B cell (primary cell): ENCODE measurements around the gene GPATCH8.

Experiments used
- EZH2 ChIP-seq: IDR thresholded peaks from 2 replicates; pipeline ENCODE4 v1.6.1; 2012; ENCODE audit warnings: borderline replicate concordance, low read depth, mild to moderate bottlenecking, moderate library complexity, low read length; ENCODE audit not compliant: insufficient read depth, poor library complexity, severe bottlenecking
- TF ChIP-seq, protein P1 (sequence below): fragments of 200-600 bp; IDR thresholded peaks from one replicate; pipeline ENCODE4 v1.8.0; 2022; ENCODE audit warnings: antibody characterized with exemption, mild to moderate bottlenecking

GRCh38 chr17:44522883-44523671, 19.9 kb upstream of the GPATCH8 start:
- TF ChIP-seq, protein P1, sequence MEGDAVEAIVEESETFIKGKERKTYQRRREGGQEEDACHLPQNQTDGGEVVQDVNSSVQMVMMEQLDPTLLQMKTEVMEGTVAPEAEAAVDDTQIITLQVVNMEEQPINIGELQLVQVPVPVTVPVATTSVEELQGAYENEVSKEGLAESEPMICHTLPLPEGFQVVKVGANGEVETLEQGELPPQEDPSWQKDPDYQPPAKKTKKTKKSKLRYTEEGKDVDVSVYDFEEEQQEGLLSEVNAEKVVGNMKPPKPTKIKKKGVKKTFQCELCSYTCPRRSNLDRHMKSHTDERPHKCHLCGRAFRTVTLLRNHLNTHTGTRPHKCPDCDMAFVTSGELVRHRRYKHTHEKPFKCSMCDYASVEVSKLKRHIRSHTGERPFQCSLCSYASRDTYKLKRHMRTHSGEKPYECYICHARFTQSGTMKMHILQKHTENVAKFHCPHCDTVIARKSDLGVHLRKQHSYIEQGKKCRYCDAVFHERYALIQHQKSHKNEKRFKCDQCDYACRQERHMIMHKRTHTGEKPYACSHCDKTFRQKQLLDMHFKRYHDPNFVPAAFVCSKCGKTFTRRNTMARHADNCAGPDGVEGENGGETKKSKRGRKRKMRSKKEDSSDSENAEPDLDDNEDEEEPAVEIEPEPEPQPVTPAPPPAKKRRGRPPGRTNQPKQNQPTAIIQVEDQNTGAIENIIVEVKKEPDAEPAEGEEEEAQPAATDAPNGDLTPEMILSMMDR, result no peak
- no peak for TF ChIP-seq EZH2
